ENCODE results near the gene DCANP1.

- TF ChIP-seq EP300 (IDR thresholded peaks at IDR 0.05) (no peak), SMC3 (IDR thresholded peaks at IDR 0.05) (no peak)
Observed at GRCh38 chr5:135448071-135448739, 1.1 kb upstream of the DCANP1 start.
